Subcutaneous adipose tissue (tissue), 4 donors: ENCODE data around the gene EPS8L2. TPM values are rescaled to one million over a fixed set of nuclear protein-coding genes. Genes with fewer than 3 reads are reported as not detected.

Experiments
- total RNA-seq, 4 donors: library from RNA; depleted of rRNA; stranded (reverse); fragments of >200 nt; gene quantifications; one replicate each; pipeline ENCODE4 v1.1.0, GENCODE V29; 2016
- TF ChIP-seq, protein P1 (sequence below): fragments of 450-650 bp; IDR thresholded peaks from one replicate; pipeline ENCODE4 v1.5.1; 2016; ENCODE audit warnings: low read depth, mild to moderate bottlenecking, control low read depth, antibody characterized with exemption, moderate library complexity

The EPS8L2 gene
- total RNA-seq, 4 donors from 2014 or later, result 3.8 to 20.0 (median 9.7) TPM

DNA sequence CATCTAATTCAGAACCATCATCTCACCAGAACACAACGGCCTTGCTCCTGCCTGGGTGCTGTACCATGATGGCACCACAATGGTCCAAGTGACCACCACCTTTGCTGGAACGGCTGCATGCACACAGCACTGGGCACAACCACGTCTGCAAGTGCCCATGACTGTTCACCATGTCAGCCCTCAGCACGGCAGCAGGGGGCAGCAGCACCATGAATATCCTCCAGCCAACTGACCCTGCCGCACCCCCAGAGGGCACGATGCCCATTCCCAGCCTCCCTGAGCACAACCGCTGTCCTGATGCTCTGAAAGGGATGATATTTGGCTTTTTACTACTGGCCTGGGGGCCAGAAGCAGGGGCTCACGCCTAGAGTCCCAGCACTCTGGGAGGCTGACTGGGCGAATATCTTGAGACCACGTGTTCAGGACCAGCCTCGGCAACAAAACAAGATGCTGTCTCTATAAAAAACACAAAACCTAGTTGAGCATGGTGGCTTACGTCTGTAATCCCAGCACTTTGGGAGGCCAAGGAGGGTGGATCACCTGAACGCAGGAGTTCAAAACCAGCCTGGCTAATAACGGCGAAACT is 43.2 kb upstream of the EPS8L2 start:
- TF ChIP-seq, protein P1, sequence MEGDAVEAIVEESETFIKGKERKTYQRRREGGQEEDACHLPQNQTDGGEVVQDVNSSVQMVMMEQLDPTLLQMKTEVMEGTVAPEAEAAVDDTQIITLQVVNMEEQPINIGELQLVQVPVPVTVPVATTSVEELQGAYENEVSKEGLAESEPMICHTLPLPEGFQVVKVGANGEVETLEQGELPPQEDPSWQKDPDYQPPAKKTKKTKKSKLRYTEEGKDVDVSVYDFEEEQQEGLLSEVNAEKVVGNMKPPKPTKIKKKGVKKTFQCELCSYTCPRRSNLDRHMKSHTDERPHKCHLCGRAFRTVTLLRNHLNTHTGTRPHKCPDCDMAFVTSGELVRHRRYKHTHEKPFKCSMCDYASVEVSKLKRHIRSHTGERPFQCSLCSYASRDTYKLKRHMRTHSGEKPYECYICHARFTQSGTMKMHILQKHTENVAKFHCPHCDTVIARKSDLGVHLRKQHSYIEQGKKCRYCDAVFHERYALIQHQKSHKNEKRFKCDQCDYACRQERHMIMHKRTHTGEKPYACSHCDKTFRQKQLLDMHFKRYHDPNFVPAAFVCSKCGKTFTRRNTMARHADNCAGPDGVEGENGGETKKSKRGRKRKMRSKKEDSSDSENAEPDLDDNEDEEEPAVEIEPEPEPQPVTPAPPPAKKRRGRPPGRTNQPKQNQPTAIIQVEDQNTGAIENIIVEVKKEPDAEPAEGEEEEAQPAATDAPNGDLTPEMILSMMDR, result no peak

DNA sequence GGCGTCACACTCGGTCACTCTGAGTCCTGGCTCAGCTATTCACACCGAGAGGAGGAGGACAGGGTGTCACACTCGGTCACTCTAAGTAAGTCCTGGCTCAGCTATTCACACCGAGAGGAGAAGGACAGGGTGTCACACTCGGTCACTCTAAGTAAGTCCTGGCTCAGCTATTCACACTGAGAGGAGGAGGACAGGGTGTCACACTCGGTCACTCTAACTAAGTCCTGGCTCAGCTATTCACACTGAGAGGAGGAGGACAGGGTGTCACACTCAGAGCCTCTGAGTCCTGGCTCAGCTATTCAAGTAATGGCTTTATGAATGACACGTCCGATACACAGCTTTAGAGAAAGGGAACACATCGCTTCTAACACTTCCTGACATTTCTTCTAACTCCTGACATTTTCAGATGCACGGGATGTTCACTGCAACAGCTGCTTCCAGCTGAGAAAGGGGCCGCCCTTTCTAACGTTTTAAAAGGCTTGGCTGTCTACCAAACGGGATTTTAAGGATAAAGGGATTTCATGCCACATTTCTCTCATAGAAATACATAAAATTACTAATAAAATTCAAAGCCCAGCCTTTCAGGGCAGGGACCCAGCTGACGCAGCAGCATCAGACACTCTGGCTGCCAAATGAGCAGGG is 40.8 kb upstream of the EPS8L2 start:
- TF ChIP-seq, protein P1, result no peak

DNA sequence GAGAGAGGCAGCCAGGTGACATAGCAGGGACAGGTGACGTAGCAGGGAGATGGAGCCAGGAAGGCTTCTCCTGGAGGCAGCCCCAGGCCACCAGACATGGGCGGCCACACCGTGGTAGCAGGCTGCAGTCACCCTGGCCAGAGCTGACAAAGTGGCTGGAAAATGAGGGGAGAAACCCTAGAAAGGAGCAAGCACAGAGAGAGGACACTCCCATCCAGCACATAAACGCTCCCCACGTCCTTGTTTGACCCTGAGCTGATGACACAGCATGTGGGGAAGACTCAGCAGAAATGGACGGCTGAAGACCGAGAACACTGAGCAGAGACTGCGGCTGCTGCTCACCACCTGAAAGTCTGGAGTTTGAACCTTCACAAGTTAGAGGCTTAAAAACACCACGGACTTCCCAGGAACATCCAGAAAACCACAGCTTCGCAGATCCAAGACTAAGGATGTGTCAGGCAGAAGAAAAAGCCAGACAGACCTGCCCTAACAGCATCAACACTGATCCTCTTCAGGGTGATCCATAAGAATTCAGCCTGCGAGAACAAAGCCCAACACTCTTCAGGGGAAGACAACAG is 40.2 kb upstream of the EPS8L2 start:
- TF ChIP-seq, protein P1, result no peak

DNA sequence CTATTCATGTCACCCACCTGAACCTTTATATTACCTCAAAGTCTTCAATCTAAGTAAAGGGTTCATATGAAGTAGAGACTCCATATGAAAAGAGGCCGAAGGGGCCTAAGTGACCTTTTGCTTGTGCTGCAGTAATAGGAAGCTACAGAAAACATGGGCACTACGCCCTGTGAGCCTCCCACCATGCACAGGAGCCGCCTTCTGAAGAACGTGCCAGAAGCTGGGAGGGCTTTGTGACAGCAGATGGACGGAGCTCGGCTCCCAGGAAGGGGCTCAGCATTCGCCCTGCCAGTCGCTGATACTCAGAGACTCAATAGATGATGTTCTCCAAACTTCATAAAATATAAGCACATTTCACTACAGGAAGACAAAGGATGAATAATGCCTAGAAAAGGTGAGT is 32.2 kb upstream of the EPS8L2 start:
- TF ChIP-seq, protein P1, result no peak

DNA sequence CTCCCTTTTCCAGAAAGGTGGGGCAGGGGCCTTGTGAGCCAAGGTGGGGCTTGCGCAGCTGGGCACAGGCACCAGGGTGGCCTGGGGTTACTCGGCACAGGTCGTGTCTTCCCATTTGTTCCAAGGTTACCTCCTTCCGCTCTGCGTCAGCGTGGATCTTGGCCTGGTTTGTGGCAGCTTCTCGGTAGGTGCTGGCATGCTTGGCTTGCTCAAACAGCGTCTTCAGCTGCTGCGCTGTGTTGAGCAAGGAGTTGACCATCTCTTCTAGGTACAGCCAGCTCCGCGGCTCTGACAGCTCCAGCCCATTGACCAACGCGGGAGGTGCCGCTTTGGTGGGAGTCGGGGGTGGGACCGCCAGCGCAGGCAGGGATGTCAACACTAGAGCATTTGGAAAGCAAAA is 31.6 kb upstream of the EPS8L2 start:
- TF ChIP-seq, protein P1, result no peak

DNA sequence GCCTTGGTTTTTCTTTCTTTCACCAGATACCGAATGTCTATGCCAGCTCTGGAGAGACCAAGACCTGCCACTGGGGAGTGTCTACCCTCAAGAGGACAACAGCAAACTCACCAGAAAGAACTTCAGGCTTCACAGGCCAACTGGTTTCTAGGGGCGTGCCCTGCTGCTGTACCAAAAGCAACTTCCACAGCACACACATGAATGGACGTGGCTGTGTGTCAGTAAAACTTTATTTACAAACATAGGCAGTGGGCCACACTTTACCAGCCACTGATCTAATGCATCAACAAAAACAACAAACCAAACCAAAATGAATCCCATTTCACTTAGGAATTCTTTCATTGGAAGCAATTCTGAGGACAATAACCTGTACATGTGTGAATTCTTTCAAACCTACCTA is 27.7 kb upstream of the EPS8L2 start:
- TF ChIP-seq, protein P1, result no peak
